Stomach (tissue), 4 donors: ENCODE data around the gene SLC5A11.

Experiments
- POLR2A ChIP-seq, 4 donors: fragments of 450-650 bp; IDR thresholded peaks; one replicate each; pipeline ENCODE4 v1.6.1; 2016; ENCODE audit warnings: antibody characterized with exemption in 4 of 4, control low read depth in 2 of 4, mild to moderate bottlenecking in 1 of 4, moderate library complexity in 1 of 4
- TF ChIP-seq, protein P1 (sequence below), 7 experiments: fragments of 450-650 bp in 4 of 7; fragments of 200-600 bp in 3 of 7; sonication (generic) in 3 of 7; IDR thresholded peaks; one replicate each; pipeline ENCODE4 v1.5.1; 2016 to 2019; ENCODE audit warnings: antibody characterized with exemption in 7 of 7, control low read depth in 2 of 7, mild to moderate bottlenecking in 1 of 7

DNA sequence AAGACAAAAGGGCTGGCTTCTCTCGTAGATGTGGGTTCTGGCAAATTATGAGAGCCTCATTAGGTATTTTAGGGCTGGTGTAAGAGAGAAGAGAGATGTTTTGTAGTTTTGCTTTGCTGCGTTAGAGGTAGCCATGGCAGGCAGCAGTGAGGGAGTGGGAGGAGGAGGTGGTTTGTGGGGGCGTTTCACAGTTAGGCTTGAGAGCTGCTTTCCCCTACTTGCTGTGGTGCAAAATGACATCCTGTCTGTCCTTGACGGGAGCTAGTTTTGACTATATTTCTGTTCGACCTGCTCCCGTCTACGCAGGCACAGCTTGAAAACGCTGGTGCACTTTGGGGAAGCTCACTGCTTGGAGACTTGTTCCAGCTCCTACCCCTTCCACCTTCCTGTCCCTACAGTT is 75.5 kb downstream of the SLC5A11 start:
- TF ChIP-seq, protein P1, sequence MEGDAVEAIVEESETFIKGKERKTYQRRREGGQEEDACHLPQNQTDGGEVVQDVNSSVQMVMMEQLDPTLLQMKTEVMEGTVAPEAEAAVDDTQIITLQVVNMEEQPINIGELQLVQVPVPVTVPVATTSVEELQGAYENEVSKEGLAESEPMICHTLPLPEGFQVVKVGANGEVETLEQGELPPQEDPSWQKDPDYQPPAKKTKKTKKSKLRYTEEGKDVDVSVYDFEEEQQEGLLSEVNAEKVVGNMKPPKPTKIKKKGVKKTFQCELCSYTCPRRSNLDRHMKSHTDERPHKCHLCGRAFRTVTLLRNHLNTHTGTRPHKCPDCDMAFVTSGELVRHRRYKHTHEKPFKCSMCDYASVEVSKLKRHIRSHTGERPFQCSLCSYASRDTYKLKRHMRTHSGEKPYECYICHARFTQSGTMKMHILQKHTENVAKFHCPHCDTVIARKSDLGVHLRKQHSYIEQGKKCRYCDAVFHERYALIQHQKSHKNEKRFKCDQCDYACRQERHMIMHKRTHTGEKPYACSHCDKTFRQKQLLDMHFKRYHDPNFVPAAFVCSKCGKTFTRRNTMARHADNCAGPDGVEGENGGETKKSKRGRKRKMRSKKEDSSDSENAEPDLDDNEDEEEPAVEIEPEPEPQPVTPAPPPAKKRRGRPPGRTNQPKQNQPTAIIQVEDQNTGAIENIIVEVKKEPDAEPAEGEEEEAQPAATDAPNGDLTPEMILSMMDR (IDR thresholded peaks at IDR 0.05): no peak
- no peak for TF ChIP-seq POLR2A (IDR thresholded peaks at IDR 0.05)
